A673 (cell line): Measurements from ENCODE around the gene TRAPPC10.

Experiments
- EZH2 ChIP-seq: fragments of 200-600 bp; sonication (generic); IDR thresholded peaks from 2 replicates; pipeline ENCODE4 v1.6.1; 2017; ENCODE audit warnings: borderline replicate concordance, low read depth, mild to moderate bottlenecking, mixed read lengths, antibody characterized with exemption, low read length; ENCODE audit not compliant: poor library complexity, severe bottlenecking
- TF ChIP-seq, protein P1 (sequence below): fragments of 300-800, 200-600 bp; sonication (generic); conservative IDR thresholded peaks from 2 replicates; pipeline ENCODE4 v1.5.1; 2017; ENCODE audit warnings: low read depth, mild to moderate bottlenecking, antibody characterized with exemption, low read length, moderate library complexity, mixed read lengths

- TF ChIP-seq, protein P1, sequence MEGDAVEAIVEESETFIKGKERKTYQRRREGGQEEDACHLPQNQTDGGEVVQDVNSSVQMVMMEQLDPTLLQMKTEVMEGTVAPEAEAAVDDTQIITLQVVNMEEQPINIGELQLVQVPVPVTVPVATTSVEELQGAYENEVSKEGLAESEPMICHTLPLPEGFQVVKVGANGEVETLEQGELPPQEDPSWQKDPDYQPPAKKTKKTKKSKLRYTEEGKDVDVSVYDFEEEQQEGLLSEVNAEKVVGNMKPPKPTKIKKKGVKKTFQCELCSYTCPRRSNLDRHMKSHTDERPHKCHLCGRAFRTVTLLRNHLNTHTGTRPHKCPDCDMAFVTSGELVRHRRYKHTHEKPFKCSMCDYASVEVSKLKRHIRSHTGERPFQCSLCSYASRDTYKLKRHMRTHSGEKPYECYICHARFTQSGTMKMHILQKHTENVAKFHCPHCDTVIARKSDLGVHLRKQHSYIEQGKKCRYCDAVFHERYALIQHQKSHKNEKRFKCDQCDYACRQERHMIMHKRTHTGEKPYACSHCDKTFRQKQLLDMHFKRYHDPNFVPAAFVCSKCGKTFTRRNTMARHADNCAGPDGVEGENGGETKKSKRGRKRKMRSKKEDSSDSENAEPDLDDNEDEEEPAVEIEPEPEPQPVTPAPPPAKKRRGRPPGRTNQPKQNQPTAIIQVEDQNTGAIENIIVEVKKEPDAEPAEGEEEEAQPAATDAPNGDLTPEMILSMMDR: no peak
- TF ChIP-seq EZH2: no peak
Observed at GRCh38 chr21:43971201-43971991, 40.7 kb upstream of the TRAPPC10 start.
